Activated naive CD4-positive, alpha-beta T cell treated with anti-CD3 and anti-CD28 coated beads for 36 hours (primary cell): ENCODE measurements around the gene GP1BB. TPM values are rescaled to one million over a fixed set of nuclear protein-coding genes. Genes with fewer than 3 reads are reported as not detected.
"Not testable (repeated sequence)": the region's sequence is repeated elsewhere in the genome, so short reads cannot be mapped to it uniquely, and the experiment has no call there.

Experiments
- CTCF ChIA-PET: fragments of 350-600 bp; sonication (Branson Sonifier 250); formaldehyde crosslinking; loops from one replicate; lab custom pipeline; 2021; ENCODE audit warnings: antibody characterized with exemption; lab: Charles Lee
- DNase-seq: peaks from one replicate; pipeline ENCODE4 v3.0.0-alpha.2; 2020
- H3K27ac Mint-ChIP-seq: one replicate; pipeline ENCODE4 v1.8.0; 2021; ENCODE audit warnings: mild to moderate bottlenecking, mixed read lengths
- H3K27me3 Mint-ChIP-seq: one replicate; pipeline ENCODE4 v1.8.0; 2021; ENCODE audit warnings: low read depth, mixed read lengths
- H3K36me3 Mint-ChIP-seq: one replicate; pipeline ENCODE4 v1.8.0; 2021; ENCODE audit warnings: low read depth, mixed read lengths
- H3K4me1 Mint-ChIP-seq: one replicate; pipeline ENCODE4 v1.8.0; 2021; ENCODE audit warnings: low read depth, mixed read lengths
- H3K4me3 Mint-ChIP-seq: one replicate; pipeline ENCODE4 v1.8.0; 2021; ENCODE audit warnings: mild to moderate bottlenecking, moderate library complexity, mixed read lengths
- H3K9me3 Mint-ChIP-seq: one replicate; pipeline ENCODE4 v1.8.0; 2021; ENCODE audit warnings: mixed read lengths
- intact Hi-C: fragments of 100-400 bp; cut with micrococcal nuclease; formaldehyde crosslinking; loops from one replicate; pipeline ENCODE4 v1.15.1; 2023
- total RNA-seq, 2 experiments: library from RNA; stranded (reverse); gene quantifications; one replicate each; pipeline ENCODE4 v1.2.3, GENCODE V29; 2021

GP1BB gene
- total RNA-seq, 2 experiments from 2014 or later: not detected

DNA sequence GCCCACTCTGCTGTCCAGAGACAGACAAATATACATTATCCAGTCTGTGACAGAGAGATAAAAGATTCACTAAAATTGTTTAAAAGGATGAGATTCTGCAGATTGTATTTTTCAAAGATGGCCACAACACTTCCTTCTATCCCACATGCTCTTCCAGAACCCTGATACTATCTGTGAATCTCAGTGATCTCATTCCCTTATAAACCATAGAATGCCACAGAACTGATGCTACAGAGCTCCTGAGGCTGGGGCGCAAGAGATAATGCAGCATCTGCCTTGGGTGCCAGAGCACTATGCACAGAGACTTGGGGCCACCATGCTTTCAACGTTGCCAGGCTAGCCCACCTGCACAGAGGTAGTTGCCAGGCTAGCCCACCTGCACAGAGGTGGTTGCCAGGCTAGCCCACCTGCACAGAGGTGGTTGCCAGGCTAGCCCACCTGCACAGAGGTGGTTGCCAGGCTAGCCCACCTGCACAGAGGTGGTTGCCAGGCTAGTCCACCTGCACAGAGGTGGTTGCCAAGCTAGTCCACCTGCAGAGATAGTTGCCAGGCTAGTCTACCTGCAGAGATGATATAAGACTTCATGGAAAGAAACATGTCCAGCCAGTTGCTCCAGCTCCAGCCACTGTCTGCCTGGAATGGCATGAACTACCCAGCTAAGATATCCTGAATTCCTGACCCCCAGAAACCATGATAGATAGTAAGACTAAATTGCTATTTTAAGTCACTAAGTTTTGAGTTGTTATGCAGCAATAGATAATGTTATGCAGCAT is 26.6 kb upstream of the GP1BB start:
- Mint-ChIP-seq H3K27me3 (no peaks in the 10 kb centered on the region), H3K27ac (no peak overlapping the region), H3K36me3 (no peaks in the 10 kb centered on the region), H3K4me1 (no peaks in the 10 kb centered on the region), H3K9me3 (no peaks in the 10 kb centered on the region), H3K4me3 (no peak overlapping the region)
- intact Hi-C loops: no loop called here
- no peak for DNase-seq
- CTCF ChIA-PET: interaction anchor here (1.8 kb wide), 1 partner anchor 18 kb away, joined by 4 read pairs; no protein-coding TSS in a partner anchor

DNA sequence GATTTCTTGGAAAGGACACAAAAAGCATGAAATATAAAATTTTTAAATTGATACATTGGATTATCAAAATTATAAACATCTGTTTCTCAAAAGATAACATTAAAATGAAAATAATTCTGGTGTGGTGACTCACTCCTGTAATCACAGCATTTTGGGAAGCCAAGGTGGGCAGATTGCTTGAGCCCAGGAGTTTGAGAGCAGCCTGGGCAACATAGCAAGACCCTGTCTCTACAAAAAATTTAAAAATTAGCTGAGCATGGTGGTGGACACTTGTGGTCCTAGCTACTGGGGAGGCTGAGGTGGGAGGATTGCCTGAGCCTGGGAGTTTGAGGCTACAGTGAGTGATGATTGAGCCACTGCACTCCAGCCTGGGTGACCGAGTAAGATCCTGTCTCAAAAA is 25.5 kb upstream of the GP1BB start:
- intact Hi-C loops, H3K36me3 Mint-ChIP-seq, H3K9me3 Mint-ChIP-seq, H3K4me1 Mint-ChIP-seq, H3K4me3 Mint-ChIP-seq, H3K27me3 Mint-ChIP-seq, DNase-seq, CTCF ChIA-PET, H3K27ac Mint-ChIP-seq: not testable (repeated sequence)

DNA sequence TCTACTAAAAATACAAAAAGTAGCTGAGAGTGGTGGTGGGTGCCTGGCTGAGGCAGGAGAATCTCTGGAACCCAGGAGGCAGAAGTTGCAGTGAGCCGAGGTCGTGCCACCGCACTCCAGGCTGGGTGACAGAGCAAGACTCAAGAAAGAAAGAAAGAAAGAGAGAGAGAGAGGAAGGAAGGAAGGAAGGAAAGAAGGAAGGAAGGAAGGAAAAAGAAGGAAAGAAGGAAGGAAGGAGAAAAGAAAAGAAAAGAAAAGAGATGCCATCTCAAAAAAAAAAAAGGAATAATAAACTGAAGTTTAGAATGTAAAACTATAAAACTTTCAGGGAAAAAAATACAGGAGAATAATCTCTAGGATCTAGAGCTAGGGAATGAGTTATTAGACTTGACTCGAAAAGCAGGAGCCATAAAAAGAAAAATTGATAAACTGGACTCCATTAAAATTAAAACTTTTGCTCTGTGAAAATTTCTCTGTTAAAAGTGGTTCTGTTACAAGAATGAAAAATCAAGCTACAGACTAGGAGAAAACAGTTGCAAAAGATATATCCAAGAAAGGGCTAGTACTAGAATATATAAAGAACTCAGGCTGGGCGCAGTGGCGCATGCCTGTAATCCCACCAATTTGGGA is 22.4 kb upstream of the GP1BB start:
- CTCF ChIA-PET: interaction anchor here (0.7 to 1.3 kb wide), 2 partner anchors 16 to 69 kb away, joined by 3 to 4 read pairs; no protein-coding TSS in a partner anchor

DNA sequence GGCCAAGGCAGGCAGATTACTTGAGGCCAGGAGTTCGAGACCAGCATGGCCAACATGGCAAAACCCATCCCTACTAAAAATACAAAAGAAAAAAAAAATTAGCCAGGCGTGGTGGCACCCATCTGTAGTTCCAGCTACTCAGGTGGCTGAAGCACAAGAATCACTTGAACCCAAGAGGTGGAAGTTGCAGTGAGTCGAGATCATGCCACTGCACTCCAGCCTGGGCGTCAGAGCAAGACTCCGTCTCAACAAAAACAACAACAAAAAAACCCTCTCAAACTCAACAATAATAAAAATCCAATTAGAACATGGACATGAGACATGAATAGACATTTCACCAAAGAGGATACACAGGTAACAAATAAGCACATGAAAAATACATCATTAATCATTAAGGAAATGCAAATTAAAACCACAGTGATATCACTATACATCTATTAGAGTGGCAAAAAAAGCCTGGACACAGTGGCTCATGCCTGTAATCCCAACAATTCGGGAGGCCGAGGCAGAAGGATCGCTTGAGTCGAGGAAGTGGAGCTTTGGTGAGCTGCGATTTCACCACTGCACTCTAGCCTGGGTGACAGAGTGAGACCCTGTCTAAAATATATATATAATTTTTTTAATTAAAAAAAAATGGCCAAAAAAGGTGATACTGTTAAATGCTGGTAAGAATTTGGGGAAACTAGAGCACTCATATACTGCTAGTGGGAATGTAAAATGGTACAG is 21.8 kb upstream of the GP1BB start:
- intact Hi-C loops: no loop called here
- no peaks in the 10 kb centered on the region for H3K27me3 Mint-ChIP-seq
- CTCF ChIA-PET: interaction anchor here (0.7 to 1.3 kb wide), 2 partner anchors 16 to 70 kb away, joined by 3 to 4 read pairs; no protein-coding TSS in a partner anchor
- no peaks in the 10 kb centered on the region for H3K4me1 Mint-ChIP-seq
- H3K9me3 Mint-ChIP-seq: no peaks in the 10 kb centered on the region
- no peaks in the 10 kb centered on the region for H3K36me3 Mint-ChIP-seq
- no peak overlapping the region for H3K27ac Mint-ChIP-seq
- DNase-seq: no peak
- no peak overlapping the region for H3K4me3 Mint-ChIP-seq

More for the DNA sequence above, 22.4 kb upstream of the GP1BB start:
- Mint-ChIP-seq H3K27ac (no peak overlapping the region), H3K9me3 (no peaks in the 10 kb centered on the region), H3K4me1 (no peaks in the 10 kb centered on the region), H3K27me3 (no peaks in the 10 kb centered on the region), H3K4me3 (no peak overlapping the region), H3K36me3 (no peaks in the 10 kb centered on the region)
- DNase-seq: no peak
- intact Hi-C loops: no loop called here

DNA sequence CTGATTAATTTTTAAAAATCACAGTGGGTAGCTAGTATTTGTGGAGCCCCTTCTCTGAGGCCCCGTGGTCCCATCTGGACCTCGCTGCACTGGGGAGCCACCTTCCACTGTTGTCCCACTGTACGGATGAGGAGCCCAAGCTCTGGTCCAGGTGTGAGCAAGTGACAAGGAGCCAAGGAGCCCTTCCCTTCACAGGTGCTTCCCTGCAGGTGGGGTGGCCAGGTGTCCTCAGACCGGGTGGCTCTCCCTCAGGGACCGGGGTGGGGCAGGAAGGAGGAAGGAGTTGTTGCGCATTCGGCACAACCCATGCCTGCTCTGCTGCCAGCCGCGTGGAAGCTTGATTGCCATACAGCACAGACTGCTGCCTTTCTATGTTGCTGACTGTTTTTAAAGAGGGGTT is 19.5 kb upstream of the GP1BB start:
- no peaks in the 10 kb centered on the region for H3K36me3 Mint-ChIP-seq
- no peak overlapping the region for H3K4me3 Mint-ChIP-seq
- DNase-seq: peak; percentile 1
- H3K4me1 Mint-ChIP-seq: no peaks in the 10 kb centered on the region
- no peaks in the 10 kb centered on the region for H3K9me3 Mint-ChIP-seq
- CTCF ChIA-PET: no interaction called here
- intact Hi-C loops: no loop called here
- no peak overlapping the region for H3K27ac Mint-ChIP-seq
- no peaks in the 10 kb centered on the region for H3K27me3 Mint-ChIP-seq

DNA sequence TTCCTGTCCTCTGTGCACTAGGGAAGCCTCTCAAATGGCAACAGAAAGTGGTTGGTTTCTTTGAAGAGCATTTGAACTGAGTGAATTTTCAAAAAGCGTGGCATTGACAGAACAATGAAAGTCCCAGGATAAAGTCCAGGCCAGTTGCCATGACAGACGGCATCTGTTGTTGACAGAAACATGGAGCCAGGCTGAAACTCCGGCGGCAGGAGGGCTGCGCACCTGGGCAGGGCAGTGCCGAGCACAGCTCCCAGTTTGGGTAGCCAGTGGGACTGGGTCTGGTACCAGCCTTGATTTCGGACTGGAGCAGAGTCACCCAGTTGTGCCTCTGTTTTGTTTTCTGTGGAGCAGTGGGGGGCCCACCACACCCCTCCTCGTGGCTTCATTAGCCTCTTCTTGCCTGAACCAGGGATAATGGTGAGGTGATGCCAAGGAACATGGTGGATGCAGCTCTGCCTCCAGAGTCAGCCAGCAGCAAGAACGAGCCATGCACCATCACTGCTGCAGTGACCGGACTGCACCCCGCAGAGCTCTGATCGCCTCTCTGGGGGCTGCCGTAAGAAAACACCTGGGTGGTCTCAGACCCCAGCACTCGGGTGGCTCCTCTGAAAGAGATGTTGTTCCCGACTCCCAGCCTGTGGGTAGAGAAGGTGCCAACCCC is 18.9 kb upstream of the GP1BB start:
- CTCF ChIA-PET: no interaction called here
- Mint-ChIP-seq H3K9me3 (no peaks in the 10 kb centered on the region), H3K27me3 (no peaks in the 10 kb centered on the region), H3K4me1 (no peaks in the 10 kb centered on the region), H3K27ac (no peak overlapping the region), H3K36me3 (no peaks in the 10 kb centered on the region), H3K4me3 (no peak overlapping the region)
- peak; percentile 0 for DNase-seq
- intact Hi-C loops: no loop called here

DNA sequence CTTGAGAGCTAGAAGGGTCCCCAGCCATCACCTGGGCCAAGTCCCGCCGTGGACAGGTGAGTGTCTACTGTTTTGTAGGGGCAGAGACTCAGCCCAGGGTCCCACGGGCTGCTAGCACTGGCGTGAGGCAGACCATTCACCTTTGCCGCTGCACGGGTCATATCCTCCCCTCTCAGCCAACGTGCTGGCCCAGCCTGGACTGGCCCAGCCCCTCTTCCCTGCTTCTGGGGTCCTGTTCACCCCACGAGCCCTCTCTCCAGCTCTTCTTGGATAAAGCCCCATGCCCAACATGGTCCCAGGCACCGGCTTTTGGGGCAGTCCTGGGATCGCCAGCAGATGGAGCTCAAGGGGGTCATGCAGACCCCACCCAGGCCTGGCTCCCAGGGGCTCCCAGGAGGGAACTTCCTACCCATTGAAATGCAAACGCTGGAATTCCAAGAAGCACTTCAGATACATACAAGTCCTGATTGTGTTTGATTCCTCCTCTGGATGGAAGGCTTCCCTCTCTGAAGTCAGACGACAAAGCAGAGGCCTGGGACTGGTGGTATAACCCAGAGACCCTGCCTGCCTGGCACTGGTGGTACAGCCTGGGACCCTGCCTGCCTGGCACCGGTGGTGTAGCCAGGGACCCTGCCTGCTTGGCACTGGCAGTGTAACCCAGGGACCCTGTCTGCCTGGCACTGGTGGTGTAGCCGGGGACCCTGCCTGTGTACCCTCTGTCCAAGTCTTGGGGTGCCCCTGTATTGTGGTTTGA is 18.0 kb upstream of the GP1BB start:
- intact Hi-C loops: no loop called here
- Mint-ChIP-seq H3K36me3 (no peaks in the 10 kb centered on the region), H3K4me3 (no peak overlapping the region), H3K27me3 (no peaks in the 10 kb centered on the region), H3K9me3 (no peaks in the 10 kb centered on the region), H3K27ac (no peak overlapping the region), H3K4me1 (no peaks in the 10 kb centered on the region)
- peak; percentile 4 for DNase-seq
- CTCF ChIA-PET: no interaction called here

DNA sequence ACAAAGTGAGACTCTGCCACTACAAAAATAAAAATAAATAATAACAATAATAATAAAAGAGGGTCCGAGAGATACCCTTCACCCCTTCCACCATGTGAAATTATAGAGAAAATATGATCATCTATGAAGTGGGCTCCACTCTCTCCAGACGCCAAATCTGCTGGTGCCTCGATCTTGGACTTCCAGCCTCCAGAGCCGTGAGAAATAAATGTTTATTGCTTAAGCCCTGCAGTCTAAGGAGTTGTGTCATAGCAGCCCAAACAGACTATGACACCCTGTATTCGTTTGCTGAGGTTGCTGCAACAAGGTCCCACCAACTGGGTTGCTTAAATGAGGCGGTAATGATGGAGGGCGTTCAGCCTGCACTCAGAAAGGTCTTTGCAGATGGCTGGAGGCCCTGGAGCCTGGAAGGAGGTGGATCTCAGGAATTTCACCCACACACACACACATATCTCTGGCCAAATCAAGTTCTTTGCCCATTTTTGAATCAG is 16.6 kb upstream of the GP1BB start:
- intact Hi-C loops: no loop called here
- no peaks in the 10 kb centered on the region for H3K4me1 Mint-ChIP-seq
- no peaks in the 10 kb centered on the region for H3K36me3 Mint-ChIP-seq
- H3K4me3 Mint-ChIP-seq: no peak overlapping the region
- peak; percentile 0 for DNase-seq
- no peaks in the 10 kb centered on the region for H3K9me3 Mint-ChIP-seq
- no peaks in the 10 kb centered on the region for H3K27me3 Mint-ChIP-seq
- H3K27ac Mint-ChIP-seq: no peak overlapping the region
- CTCF ChIA-PET: no interaction called here

DNA sequence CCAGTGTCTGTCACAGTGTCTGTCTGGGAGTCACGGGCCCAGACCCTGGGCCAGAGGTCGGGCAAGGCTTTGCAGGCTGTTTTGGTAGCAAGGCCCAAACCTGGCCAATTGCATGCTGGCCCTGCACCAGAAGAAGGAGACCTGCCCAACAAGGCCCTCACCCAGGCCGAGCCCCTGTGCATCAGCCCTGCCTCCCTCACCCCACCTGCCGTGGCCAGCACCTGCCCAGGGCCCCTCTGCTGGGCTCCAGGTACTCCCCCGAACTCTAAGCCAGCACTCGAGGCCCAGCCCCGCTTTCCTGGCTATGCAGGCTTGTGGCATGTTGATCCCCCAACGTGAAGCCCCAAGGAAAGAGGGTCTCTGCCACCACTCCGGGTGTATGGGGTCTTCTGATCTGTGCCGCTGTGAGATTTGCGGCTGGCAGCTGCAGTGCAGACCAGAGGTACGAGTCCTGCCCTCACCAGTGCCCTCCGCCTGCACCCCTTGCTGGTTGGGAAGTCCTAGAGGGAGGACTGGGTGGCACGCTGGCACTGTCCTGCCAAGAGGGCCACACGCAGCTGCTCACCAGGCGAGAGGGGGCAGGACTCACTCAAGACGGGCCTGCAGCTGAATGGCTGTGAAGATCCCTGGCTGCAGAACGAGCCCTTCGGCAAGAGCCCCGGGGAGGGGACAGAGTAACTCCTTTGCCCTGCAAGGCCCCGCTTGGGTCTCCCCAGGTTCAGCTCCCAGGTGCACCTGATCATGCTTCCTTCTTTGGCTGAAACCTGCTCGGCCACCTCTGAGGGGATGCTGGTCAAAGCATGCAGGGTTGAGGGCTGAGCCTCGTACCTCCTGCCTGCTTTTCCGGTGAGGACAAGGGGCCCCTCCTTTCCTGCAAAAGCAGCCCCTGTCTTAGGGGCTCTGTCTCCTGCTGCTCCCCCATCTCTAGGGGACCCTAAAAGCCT is 15.7 kb upstream of the GP1BB start:
- no peaks in the 10 kb centered on the region for H3K27me3 Mint-ChIP-seq
- no peaks in the 10 kb centered on the region for H3K4me1 Mint-ChIP-seq
- peak; percentile 3 for DNase-seq
- H3K27ac Mint-ChIP-seq: no peak overlapping the region
- H3K9me3 Mint-ChIP-seq: no peaks in the 10 kb centered on the region
- CTCF ChIA-PET: no interaction called here
- intact Hi-C loops: no loop called here
- H3K36me3 Mint-ChIP-seq: no peaks in the 10 kb centered on the region
- no peak overlapping the region for H3K4me3 Mint-ChIP-seq

DNA sequence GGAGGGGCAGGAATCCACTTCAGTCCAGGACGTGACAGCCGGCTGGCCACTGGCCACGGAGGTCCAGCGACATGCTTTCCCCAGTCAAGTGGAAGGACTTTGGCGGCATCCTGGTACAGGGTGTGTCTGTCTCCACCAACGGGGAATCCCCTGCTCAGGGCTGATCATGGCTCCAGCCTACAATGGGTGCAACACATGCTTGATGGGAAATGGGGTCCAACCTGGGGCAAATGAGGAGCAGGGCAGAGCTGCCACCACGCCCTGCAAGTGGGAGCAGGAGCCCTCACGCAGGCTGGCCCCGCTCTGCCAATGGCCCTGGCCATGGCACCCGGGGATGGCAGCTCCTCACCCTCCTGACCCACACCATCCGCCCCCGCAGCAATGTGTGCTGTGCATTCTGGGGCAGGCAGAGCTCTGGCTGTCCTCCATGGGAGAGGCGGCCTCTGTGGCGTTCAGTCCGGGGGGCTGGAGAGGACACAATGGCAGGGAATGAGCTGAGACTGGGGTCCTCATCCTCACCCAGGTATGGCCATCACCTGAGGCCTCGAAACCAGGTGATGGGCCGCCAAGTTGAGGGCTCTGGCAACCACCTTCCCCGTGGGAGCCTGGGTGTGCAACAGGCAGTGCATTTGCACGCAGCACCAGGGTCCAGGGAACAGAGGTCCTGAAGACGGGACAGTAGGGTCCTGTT is 14.9 kb upstream of the GP1BB start:
- DNase-seq: no peak
- H3K4me1 Mint-ChIP-seq: no peaks in the 10 kb centered on the region

More for the DNA sequence above, 14.9 kb upstream of the GP1BB start:
- no peaks in the 10 kb centered on the region for H3K27me3 Mint-ChIP-seq
- CTCF ChIA-PET: interaction anchor here (0.6 kb wide), 1 partner anchor 19 kb away, joined by 4 read pairs; no protein-coding TSS in a partner anchor
- no peak overlapping the region for H3K4me3 Mint-ChIP-seq
- no peaks in the 10 kb centered on the region for H3K9me3 Mint-ChIP-seq
- intact Hi-C loops: no loop called here
- H3K27ac Mint-ChIP-seq: no peak overlapping the region
- no peaks in the 10 kb centered on the region for H3K36me3 Mint-ChIP-seq
